ENCODE data around the gene GULP1. TPM values are rescaled to one million over a fixed set of nuclear protein-coding genes. Genes with fewer than 3 reads are reported as not detected.

Gene GULP1
- total and polyA plus RNA-seq, 10 of the 15 experiments (the other 5 are each of a cell fraction or from before 2014, with no cell fraction given): 0.02 to 1.3 (median 0.15) TPM; not detected in 5

GRCh38 chr2:188322569-188323551 is 31.2 kb downstream of the GULP1 start:
- ATAC-seq (no peak), FAIRE-seq (no peak), DNase-seq (ENCODE audit: low read depth, low spot score) (no peak)
- Histone ChIP-seq H4K20me1 (ENCODE audit: control insufficient read depth, insufficient read depth) (no peaks in the 10 kb centered on the region), H3K27me3 (replicated peaks in 1 of 2; ENCODE audit: control insufficient read depth in 2 of 2, insufficient read depth in 2 of 2, low read length in 1 of 2) (no peaks in the 10 kb centered on the region; a peak in 1 of 4 replicates), H3K9me3 (replicated peaks; ENCODE audit: control insufficient read depth, insufficient read depth, low read length) (no peaks in the 10 kb centered on the region), H3K4me3 (no peak overlapping the region), H3K4me2 (ENCODE audit: control insufficient read depth, insufficient read depth) (no peak overlapping the region), H3K36me3 (ENCODE audit: control insufficient read depth in 2 of 2, insufficient read depth in 2 of 2, low read length in 1 of 2) (no peaks in the 10 kb centered on the region), H3K4me1 (ENCODE audit: control insufficient read depth, insufficient read depth, low read length) (no peaks in the 10 kb centered on the region), H2AFZ (ENCODE audit: control insufficient read depth, low read depth, low read length) (no peak overlapping the region), H3K79me2 (ENCODE audit: control insufficient read depth, insufficient read depth, low read length) (no peaks in the 10 kb centered on the region), H3K9ac (ENCODE audit: control insufficient read depth, insufficient read depth, low read length) (no peak overlapping the region), H3K27ac (ENCODE audit: control insufficient read depth, insufficient read depth) (no peak overlapping the region)
- no TSS peak for BruUV-seq (replicated peaks)
- 29% methylated on average over 6 of the region's 6 CpGs for WGBS (ENCODE audit: insufficient coverage, insufficient replicate concordance, low lambda C conversion rate, missing lambda C conversion rate)
- in situ Hi-C loops (cut with MboI) (no loop called here), intact Hi-C loops (cut with micrococcal nuclease; ENCODE audit: unreplicated experiment) (no loop called here)
- POLR2A ChIA-PET: no interaction called here
- SMC1A ChIA-PET (ENCODE audit: uncharacterized antibody, unreplicated experiment): no interaction called here
- CTCF ChIA-PET: interaction anchor here (1.0 kb wide), 1 partner anchor 29 kb away, joined by 3 read pairs; no protein-coding TSS in a partner anchor
- RAD21 ChIA-PET (ENCODE audit: unreplicated experiment): no interaction called here
- no peak for TF ChIP-seq ZSCAN29 (IDR thresholded peaks at IDR 0.05)
- TF ChIP-seq SMARCA5 (IDR thresholded peaks at IDR 0.05): no peak
- TF ChIP-seq, protein P1, sequence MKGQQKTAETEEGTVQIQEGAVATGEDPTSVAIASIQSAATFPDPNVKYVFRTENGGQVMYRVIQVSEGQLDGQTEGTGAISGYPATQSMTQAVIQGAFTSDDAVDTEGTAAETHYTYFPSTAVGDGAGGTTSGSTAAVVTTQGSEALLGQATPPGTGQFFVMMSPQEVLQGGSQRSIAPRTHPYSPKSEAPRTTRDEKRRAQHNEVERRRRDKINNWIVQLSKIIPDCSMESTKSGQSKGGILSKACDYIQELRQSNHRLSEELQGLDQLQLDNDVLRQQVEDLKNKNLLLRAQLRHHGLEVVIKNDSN (IDR thresholded peaks at IDR 0.05; ENCODE audit: borderline replicate concordance, extremely low read length, insufficient read depth, low read depth, low read length): no peak
- TF ChIP-seq SUPT20H (IDR thresholded peaks at IDR 0.05; ENCODE audit: borderline replicate concordance, control insufficient read depth, low read depth, low read length): no peak
- no peak for TF ChIP-seq RELA (IDR thresholded peaks at IDR 0.05; ENCODE audit: borderline replicate concordance, partially characterized antibody)
- no peak for TF ChIP-seq SUZ12 (IDR thresholded peaks at IDR 0.05; ENCODE audit: unreplicated experiment)
- no peak for TF ChIP-seq PAX5 (IDR thresholded peaks at IDR 0.05; ENCODE audit: borderline replicate concordance, low read depth, low read length)
- no peak for TF ChIP-seq ZZZ3 (IDR thresholded peaks at IDR 0.05; ENCODE audit: control insufficient read depth, insufficient read length, low read depth)
- no peak for TF ChIP-seq NRF1 (conservative IDR thresholded peaks at IDR 0.05; ENCODE audit: low read depth, low read length)
- TF ChIP-seq RBBP5 (conservative IDR thresholded peaks at IDR 0.05): no peak
- TF ChIP-seq CUX1 (IDR thresholded peaks at IDR 0.05; ENCODE audit: insufficient replicate concordance, low read depth, low read length): no peak
- TF ChIP-seq, protein P2, sequence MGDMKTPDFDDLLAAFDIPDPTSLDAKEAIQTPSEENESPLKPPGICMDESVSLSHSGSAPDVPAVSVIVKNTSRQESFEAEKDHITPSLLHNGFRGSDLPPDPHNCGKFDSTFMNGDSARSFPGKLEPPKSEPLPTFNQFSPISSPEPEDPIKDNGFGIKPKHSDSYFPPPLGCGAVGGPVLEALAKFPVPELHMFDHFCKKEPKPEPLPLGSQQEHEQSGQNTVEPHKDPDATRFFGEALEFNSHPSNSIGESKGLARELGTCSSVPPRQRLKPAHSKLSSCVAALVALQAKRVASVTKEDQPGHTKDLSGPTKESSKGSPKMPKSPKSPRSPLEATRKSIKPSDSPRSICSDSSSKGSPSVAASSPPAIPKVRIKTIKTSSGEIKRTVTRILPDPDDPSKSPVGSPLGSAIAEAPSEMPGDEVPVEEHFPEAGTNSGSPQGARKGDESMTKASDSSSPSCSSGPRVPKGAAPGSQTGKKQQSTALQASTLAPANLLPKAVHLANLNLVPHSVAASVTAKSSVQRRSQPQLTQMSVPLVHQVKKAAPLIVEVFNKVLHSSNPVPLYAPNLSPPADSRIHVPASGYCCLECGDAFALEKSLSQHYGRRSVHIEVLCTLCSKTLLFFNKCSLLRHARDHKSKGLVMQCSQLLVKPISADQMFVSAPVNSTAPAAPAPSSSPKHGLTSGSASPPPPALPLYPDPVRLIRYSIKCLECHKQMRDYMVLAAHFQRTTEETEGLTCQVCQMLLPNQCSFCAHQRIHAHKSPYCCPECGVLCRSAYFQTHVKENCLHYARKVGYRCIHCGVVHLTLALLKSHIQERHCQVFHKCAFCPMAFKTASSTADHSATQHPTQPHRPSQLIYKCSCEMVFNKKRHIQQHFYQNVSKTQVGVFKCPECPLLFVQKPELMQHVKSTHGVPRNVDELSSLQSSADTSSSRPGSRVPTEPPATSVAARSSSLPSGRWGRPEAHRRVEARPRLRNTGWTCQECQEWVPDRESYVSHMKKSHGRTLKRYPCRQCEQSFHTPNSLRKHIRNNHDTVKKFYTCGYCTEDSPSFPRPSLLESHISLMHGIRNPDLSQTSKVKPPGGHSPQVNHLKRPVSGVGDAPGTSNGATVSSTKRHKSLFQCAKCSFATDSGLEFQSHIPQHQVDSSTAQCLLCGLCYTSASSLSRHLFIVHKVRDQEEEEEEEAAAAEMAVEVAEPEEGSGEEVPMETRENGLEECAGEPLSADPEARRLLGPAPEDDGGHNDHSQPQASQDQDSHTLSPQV (IDR thresholded peaks at IDR 0.05): no peak
- TF ChIP-seq IKZF1 (conservative IDR thresholded peaks at IDR 0.05): no peak
